Ovary (tissue), 3 donors: ENCODE data around the gene C11orf16.

Experiments
- CTCF ChIP-seq, 3 donors: fragments of 450-650 bp in 2 of 3; fragments of 200-600 bp in 1 of 3; IDR thresholded peaks; one replicate each; pipeline versions ENCODE4 v1.5.1 to v1.8.0; 2016 to 2022; ENCODE audit warnings: antibody characterized with exemption in 3 of 3, mild to moderate bottlenecking in 1 of 3
- EP300 ChIP-seq: sonication (generic); formaldehyde crosslinking; IDR thresholded peaks from one replicate; pipeline ENCODE4 v1.6.1; 2017; ENCODE audit warnings: antibody characterized with exemption
- POLR2A ChIP-seq: fragments of 450-650 bp; IDR thresholded peaks from one replicate; pipeline ENCODE4 v1.6.1; 2017; ENCODE audit warnings: antibody characterized with exemption, mild to moderate bottlenecking, moderate library complexity
- donor health status: DM: no; HTN: no; CAD: no.

DNA sequence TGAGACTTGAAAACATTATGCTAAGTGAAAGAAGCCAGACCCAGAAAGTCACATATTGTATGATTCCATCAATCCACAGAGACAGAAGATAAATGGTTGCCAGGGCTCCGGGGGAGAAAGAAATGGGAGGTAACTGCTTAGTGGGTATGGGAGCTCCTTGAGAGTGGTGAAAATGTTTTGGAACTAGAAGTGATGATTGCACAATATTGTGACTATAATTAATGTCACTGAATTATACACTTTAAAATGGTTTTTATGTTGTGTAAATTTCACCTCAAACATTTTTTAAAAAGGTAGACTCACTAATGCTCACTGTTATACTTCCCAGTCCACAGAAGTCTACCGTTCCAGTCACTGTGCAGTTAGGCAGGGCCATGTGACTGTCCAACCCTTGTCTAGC lies 54.0 kb downstream of the C11orf16 start:
- TF ChIP-seq CTCF (IDR thresholded peaks at IDR 0.05) = no peak
- no peak for TF ChIP-seq EP300
- no peak for TF ChIP-seq POLR2A
